Neural crest cell (in vitro differentiated cells): ENCODE data around the gene PRADC1. TPM values are rescaled to one million over a fixed set of nuclear protein-coding genes. Genes with fewer than 3 reads are reported as not detected.

ENCODE experiments used
- DNase-seq: peaks from one replicate; pipeline ENCODE4 v3.0.0; 2021; ENCODE audit warnings: low read depth, mixed read lengths, low spot score
- H3K27ac Mint-ChIP-seq: one replicate; pipeline ENCODE4 v1.8.0; 2021; ENCODE audit warnings: mild to moderate bottlenecking, mixed read lengths; ENCODE audit not compliant: unreplicated experiment
- H3K27me3 Mint-ChIP-seq: 2 replicates; pipeline ENCODE4 v1.8.0; 2021; ENCODE audit warnings: low read depth, mild to moderate bottlenecking, mixed read lengths
- H3K36me3 Mint-ChIP-seq: 2 replicates; pipeline ENCODE4 v1.8.0; 2021; ENCODE audit warnings: low read depth, mild to moderate bottlenecking, mixed read lengths
- H3K4me1 Mint-ChIP-seq: 2 replicates; pipeline ENCODE4 v1.8.0; 2021; ENCODE audit warnings: mixed read lengths
- H3K4me3 Mint-ChIP-seq: one replicate; pipeline ENCODE4 v1.8.0; 2021; ENCODE audit warnings: mild to moderate bottlenecking, mixed read lengths
- H3K9me3 Mint-ChIP-seq: 2 replicates; pipeline ENCODE4 v1.8.0; 2021; ENCODE audit warnings: mixed read lengths
- total RNA-seq: library from RNA; stranded (reverse); gene quantifications from 2 replicates; pipeline ENCODE4 v1.2.1, GENCODE V29; 2021
- TF ChIP-seq, protein P1 (sequence below): fragments of 200-600 bp; sonication (generic); conservative IDR thresholded peaks from 2 replicates; pipeline ENCODE4 v1.5.0; 2021; ENCODE audit warnings: antibody characterized with exemption, mild to moderate bottlenecking

PRADC1 gene
- total RNA-seq, 1 donor from 2014 or later = 11.4 TPM

DNA sequence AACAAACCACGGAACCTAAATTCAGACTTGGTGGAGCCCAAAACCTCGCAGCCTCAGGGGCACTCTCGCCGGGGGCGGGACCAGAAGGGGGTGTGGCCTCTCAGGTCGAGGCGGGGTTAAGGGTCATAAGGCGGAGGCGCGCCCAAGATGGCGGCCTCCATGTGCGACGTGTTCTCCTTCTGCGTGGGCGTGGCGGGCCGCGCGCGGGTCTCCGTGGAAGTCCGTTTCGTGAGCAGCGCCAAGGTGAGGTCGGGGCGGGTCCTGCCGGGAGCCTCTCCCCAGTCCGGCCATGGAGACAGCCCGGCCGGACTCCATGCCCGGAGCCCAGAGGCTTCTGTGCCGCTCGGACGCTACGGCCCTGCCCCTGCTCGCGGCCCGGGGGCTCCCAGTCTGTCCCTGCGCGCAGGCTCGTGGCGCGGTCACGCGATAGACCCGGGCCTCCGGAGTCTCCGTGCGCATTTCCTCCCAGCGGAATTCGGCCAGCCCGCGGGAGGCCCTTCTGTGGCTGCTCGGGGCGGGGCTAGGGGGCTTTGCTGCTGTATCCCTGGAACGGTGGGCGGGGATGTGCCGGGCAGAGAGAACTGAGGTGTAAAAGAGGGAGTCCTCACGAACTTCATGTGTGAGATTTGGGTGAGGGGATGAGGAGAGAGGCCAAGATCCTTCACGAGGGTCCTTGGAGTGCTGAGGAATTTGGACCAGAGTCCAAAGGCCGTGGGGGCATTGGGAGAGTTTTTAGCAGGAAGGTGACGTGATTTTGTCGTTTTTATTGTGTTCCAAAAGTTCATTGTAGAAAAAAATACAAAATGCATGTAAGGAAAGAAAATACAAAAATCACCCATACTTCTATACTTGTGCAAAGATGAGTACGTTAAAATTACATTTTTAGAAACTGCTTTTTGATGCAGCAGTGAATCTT is 18.7 kb downstream of the PRADC1 start, which contains the start of gene SMYD5:
Gene SMYD5 (plus strand): TSS at position 126 of the 916 bp plus-strand sequence. CDS start 22 bp downstream, at position 148.
- peak within 1 kb of the TSS; percentile 92 for H3K4me3 Mint-ChIP-seq
- H3K27me3 Mint-ChIP-seq = peaks cover 12% of the 10 kb centered on the region
- peak; percentile 82 for DNase-seq
- peak within 1 kb of the TSS; percentile 94 for H3K27ac Mint-ChIP-seq
- H3K4me1 Mint-ChIP-seq = peaks cover 30% of the 10 kb centered on the region
- no peaks in the 10 kb centered on the region for H3K9me3 Mint-ChIP-seq
- TF ChIP-seq, protein P1, sequence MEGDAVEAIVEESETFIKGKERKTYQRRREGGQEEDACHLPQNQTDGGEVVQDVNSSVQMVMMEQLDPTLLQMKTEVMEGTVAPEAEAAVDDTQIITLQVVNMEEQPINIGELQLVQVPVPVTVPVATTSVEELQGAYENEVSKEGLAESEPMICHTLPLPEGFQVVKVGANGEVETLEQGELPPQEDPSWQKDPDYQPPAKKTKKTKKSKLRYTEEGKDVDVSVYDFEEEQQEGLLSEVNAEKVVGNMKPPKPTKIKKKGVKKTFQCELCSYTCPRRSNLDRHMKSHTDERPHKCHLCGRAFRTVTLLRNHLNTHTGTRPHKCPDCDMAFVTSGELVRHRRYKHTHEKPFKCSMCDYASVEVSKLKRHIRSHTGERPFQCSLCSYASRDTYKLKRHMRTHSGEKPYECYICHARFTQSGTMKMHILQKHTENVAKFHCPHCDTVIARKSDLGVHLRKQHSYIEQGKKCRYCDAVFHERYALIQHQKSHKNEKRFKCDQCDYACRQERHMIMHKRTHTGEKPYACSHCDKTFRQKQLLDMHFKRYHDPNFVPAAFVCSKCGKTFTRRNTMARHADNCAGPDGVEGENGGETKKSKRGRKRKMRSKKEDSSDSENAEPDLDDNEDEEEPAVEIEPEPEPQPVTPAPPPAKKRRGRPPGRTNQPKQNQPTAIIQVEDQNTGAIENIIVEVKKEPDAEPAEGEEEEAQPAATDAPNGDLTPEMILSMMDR = no peak
- no peaks in the 10 kb centered on the region for H3K36me3 Mint-ChIP-seq

DNA sequence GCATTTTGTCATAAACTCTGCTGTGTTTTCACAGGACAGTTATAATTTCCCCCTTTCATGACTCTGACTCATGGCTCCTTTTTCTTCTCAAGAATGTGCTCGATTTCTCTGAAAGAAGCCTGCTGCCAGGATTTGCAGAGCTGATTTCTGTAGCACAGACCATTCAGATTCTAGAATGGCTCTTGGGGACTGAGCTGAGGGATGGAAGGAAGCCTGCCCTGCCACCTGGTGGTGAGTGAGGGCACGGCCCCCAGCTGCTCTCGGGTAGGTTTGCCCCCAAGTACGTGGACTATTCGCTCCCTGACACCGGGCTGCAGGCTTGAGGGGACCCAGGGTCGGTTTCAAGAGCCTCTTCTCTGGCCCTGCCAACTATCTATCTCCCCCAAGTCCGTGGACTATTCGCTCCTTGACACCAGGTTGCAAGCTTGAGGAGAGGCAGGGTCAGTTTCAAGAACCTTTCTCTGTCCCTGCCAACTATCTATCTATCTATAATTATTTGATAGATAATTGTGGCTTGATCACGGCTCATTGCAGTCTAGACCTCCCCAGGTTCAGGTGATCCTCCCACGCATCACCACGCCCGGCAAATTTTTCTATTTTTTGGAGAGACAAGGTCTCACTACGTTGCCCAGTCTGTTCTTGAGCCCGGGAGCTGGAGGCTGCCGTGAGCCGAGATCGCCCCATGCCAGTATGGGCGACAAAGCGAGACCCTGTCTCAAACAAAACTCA is 20.4 kb downstream of the PRADC1 start:
- no peaks in the 10 kb centered on the region for H3K36me3 Mint-ChIP-seq
- DNase-seq = peak; percentile 73
- H3K9me3 Mint-ChIP-seq = no peaks in the 10 kb centered on the region
- TF ChIP-seq, protein P1 = peak; percentile 92
- no peak overlapping the region for H3K27ac Mint-ChIP-seq
- H3K4me3 Mint-ChIP-seq = peak overlapping the region; percentile 92
- H3K4me1 Mint-ChIP-seq = peaks cover 30% of the 10 kb centered on the region
- H3K27me3 Mint-ChIP-seq = peaks cover 27% of the 10 kb centered on the region

GRCh38 chr2:73212098-73212447 is 21.0 kb downstream of the PRADC1 start:
- H3K9me3 Mint-ChIP-seq = no peaks in the 10 kb centered on the region
- DNase-seq = no peak
- H3K4me1 Mint-ChIP-seq = peaks cover 30% of the 10 kb centered on the region
- H3K27ac Mint-ChIP-seq = no peak overlapping the region
- TF ChIP-seq, protein P1 = no peak
- H3K36me3 Mint-ChIP-seq = no peaks in the 10 kb centered on the region
- H3K4me3 Mint-ChIP-seq = peak overlapping the region; percentile 92
- H3K27me3 Mint-ChIP-seq = peaks cover 32% of the 10 kb centered on the region

DNA sequence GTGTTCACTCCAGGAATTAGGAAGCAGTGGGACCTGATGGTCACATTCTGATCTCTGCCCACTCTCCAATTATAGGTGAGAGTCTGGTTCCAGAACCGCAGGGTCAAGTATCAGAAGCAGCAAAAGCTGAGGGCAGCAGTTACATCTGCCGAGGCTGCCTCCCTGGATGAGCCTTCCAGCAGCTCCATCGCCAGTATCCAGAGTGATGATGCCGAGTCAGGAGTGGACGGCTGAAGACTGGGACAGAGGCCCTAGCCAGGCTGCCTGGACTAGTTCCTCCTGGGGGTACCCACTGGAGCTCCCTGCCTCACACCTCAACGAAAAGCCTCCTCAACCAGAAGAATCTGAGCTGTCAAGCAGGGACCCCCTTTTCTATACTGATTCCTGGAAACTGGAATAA is 22.3 kb downstream of the PRADC1 start:
- TF ChIP-seq, protein P1 = no peak
- no peak overlapping the region for H3K27ac Mint-ChIP-seq
- H3K9me3 Mint-ChIP-seq = no peaks in the 10 kb centered on the region
- H3K4me1 Mint-ChIP-seq = peaks cover 28% of the 10 kb centered on the region
- H3K36me3 Mint-ChIP-seq = no peaks in the 10 kb centered on the region
- H3K27me3 Mint-ChIP-seq = peaks cover 44% of the 10 kb centered on the region
- H3K4me3 Mint-ChIP-seq = no peak overlapping the region
- DNase-seq = no peak

GRCh38 chr2:73210019-73210418 is 23.0 kb downstream of the PRADC1 start:
- H3K27ac Mint-ChIP-seq = no peak overlapping the region
- peaks cover 21% of the 10 kb centered on the region for H3K4me1 Mint-ChIP-seq
- DNase-seq = no peak
- TF ChIP-seq, protein P1 = no peak
- H3K36me3 Mint-ChIP-seq = no peaks in the 10 kb centered on the region
- H3K9me3 Mint-ChIP-seq = no peaks in the 10 kb centered on the region
- H3K4me3 Mint-ChIP-seq = no peak overlapping the region
- peaks cover 51% of the 10 kb centered on the region for H3K27me3 Mint-ChIP-seq
